Measurements from ENCODE around the gene DUXB.

The DUXB gene

GRCh38 chr16:75701361-75701760 is at the start of gene DUXB:
Gene DUXB (minus strand): TSS chr16:75701461. CDS start chr16:75701418, 43 bp downstream.
- no peak for DNase-seq (ENCODE audit: low read depth in 3 of 3)

GRCh38 chr16:75750528-75750927 is 49.3 kb upstream of the DUXB start:
- no peak for DNase-seq (ENCODE audit: low read depth in 3 of 3)

GRCh38 chr16:75746359-75746758 is 45.1 kb upstream of the DUXB start:
- DNase-seq (ENCODE audit: low read depth in 3 of 3), result no peak

- no peak for DNase-seq (ENCODE audit: low read depth in 3 of 3)
Measured at GRCh38 chr16:75745823-75746222, 44.6 kb upstream of the DUXB start.

- DNase-seq (ENCODE audit: low read depth in 3 of 3), result no peak
Measured at GRCh38 chr16:75745242-75745641, 44.0 kb upstream of the DUXB start.

GRCh38 chr16:75742424-75743047 is 41.3 kb upstream of the DUXB start:
- DNase-seq (ENCODE audit: low read depth in 3 of 3), result no peak

GRCh38 chr16:75733305-75734211 is 32.3 kb upstream of the DUXB start:
- no peak for DNase-seq (ENCODE audit: low read depth in 3 of 3)

- DNase-seq (ENCODE audit: low read depth in 3 of 3), result no peak
Measured at GRCh38 chr16:75732871-75733270, 31.6 kb upstream of the DUXB start.

- DNase-seq (ENCODE audit: low read depth in 3 of 3), result no peak
Measured at GRCh38 chr16:75727221-75727620, 26.0 kb upstream of the DUXB start.

- no peak for DNase-seq (ENCODE audit: low read depth in 3 of 3)
Measured at GRCh38 chr16:75726390-75726789, 25.1 kb upstream of the DUXB start, which contains the start of gene CPHXL. Gene CPHXL (minus strand): TSS chr16:75726490. CDS start chr16:75726442, 48 bp downstream.

- no peak for DNase-seq (ENCODE audit: low read depth in 3 of 3)
Measured at GRCh38 chr16:75718452-75718851, 17.2 kb upstream of the DUXB start.

- DNase-seq (ENCODE audit: low read depth in 3 of 3), result no peak
Measured at GRCh38 chr16:75714661-75715060, 13.4 kb upstream of the DUXB start.

GRCh38 chr16:75710344-75710743 is 9.1 kb upstream of the DUXB start:
- no peak for DNase-seq (ENCODE audit: low read depth in 3 of 3)

GRCh38 chr16:75703306-75703705 is 2.0 kb upstream of the DUXB start:
- no peak for DNase-seq (ENCODE audit: low read depth in 3 of 3)

GRCh38 chr16:75702242-75702641 is 981 bp upstream of the DUXB start:
- no peak for DNase-seq (ENCODE audit: low read depth in 3 of 3)

- no peak for DNase-seq (ENCODE audit: low read depth in 3 of 3)
Measured at GRCh38 chr16:75697571-75697970, 3.7 kb downstream of the DUXB start.

- no peak for DNase-seq (ENCODE audit: low read depth in 3 of 3)
Measured at GRCh38 chr16:75695708-75696107, 5.6 kb downstream of the DUXB start.

- no peak for DNase-seq (ENCODE audit: low read depth in 3 of 3)
Measured at GRCh38 chr16:75687361-75687760, 13.9 kb downstream of the DUXB start.

GRCh38 chr16:75682308-75682707 is 19.0 kb downstream of the DUXB start:
- no peak for DNase-seq (ENCODE audit: low read depth in 3 of 3)

GRCh38 chr16:75679366-75679765 is 21.9 kb downstream of the DUXB start:
- DNase-seq (ENCODE audit: low read depth in 3 of 3), result no peak

- DNase-seq (ENCODE audit: low read depth in 3 of 3), result no peak
Measured at GRCh38 chr16:75676909-75677308, 24.4 kb downstream of the DUXB start, which contains the start of gene CPHXL2. Gene CPHXL2 (minus strand): TSS chr16:75677009. CDS start chr16:75676999, 10 bp downstream.

GRCh38 chr16:75667503-75667902 is 33.8 kb downstream of the DUXB start:
- no peak for DNase-seq (ENCODE audit: low read depth in 3 of 3)

- no peak for DNase-seq (ENCODE audit: low read depth in 3 of 3)
Measured at GRCh38 chr16:75660726-75661302, 40.4 kb downstream of the DUXB start.
